Measurements from ENCODE around the gene BLOC1S1. TPM values are rescaled to one million over a fixed set of nuclear protein-coding genes. Genes with fewer than 3 reads are reported as not detected.

Gene BLOC1S1
- total and polyA plus RNA-seq, 9 of the 15 experiments (the other 6 are each of a cell fraction or from before 2014, with no cell fraction given): 75.2 to 161 (median 98.8) TPM

DNA sequence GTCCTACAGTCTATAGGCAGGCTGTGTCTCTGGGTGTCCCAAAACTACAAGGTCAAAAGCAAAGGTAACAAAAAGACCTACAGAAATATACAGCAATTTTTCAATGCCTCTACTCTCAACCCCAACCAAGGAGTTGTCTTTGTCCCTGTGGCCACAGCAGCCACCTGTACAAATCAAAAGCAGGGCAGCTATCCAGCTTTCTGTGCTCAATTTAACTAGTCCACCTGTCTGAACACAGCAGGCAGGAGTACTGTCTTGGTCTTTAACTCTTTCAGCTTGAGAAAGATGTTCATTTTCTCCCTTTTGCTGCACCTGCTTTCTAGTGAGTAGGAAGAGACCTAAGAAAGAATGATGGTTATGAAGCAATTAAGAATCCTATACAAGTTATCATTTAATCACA, 46.8 kb downstream of the BLOC1S1 start:
- H2AFZ ChIP-seq (ENCODE audit: low read depth, low read length): no peak overlapping the region
- H4K20me1 ChIP-seq (replicated peaks; ENCODE audit: control insufficient read depth, insufficient read depth, low read length): no peaks in the 10 kb centered on the region
- no peak overlapping the region for H3K4me3 ChIP-seq
- ChIA-PET POLR2A (interaction anchor here (1.1 kb wide), 2 partner anchors 9 to 18 kb away, joined by 3 to 4 read pairs; no protein-coding TSS in a partner anchor), CTCF (ENCODE audit: low intra/inter-chr PET ratio) (no interaction called here)
- no TSS peak for BruUV-seq (replicated peaks)
- intact Hi-C loops (cut with micrococcal nuclease): no loop called here
- no peak overlapping the region for H3K9ac ChIP-seq (ENCODE audit: insufficient read depth in 1 of 2, low read depth in 2 of 2, low read length in 2 of 2)
- in situ Hi-C loops (cut with MboI): no loop called here
- H3K4me2 ChIP-seq (ENCODE audit: insufficient read depth, low read length): no peak overlapping the region
- no peaks in the 10 kb centered on the region for H3K27me3 ChIP-seq (ENCODE audit: control insufficient read depth in 2 of 2, insufficient read depth in 2 of 2, low read length in 2 of 2)
- FAIRE-seq (no peak), DNase-seq (ENCODE audit: extremely low read depth in 1 of 4, low spot score in 3 of 4) (no peak), ATAC-seq (no peak)
- H3K9me1 ChIP-seq (ENCODE audit: control insufficient read depth, insufficient read depth, low read length): no peaks in the 10 kb centered on the region
- H3K4me1 ChIP-seq (replicated peaks in 1 of 2; ENCODE audit: control insufficient read depth in 2 of 2, insufficient read depth in 2 of 2, low read length in 2 of 2): no peaks in the 10 kb centered on the region; a peak in 1 of 5 replicates
- peaks cover 76% of the 10 kb centered on the region for H3K36me3 ChIP-seq (ENCODE audit: control insufficient read depth, insufficient read depth, low read length)
- TF ChIP-seq ZNF79 (CRISPR knock-in tag; IDR thresholded peaks at IDR 0.05; ENCODE audit: low read depth) (no peak), GABPB2 (CRISPR knock-in tag; conservative IDR thresholded peaks at IDR 0.05) (no peak), ZKSCAN8 (CRISPR knock-in tag; IDR thresholded peaks at IDR 0.05) (no peak), POLR2AphosphoS2 (IDR thresholded peaks at IDR 0.05; ENCODE audit: low read length) (no peak), TAL1 (IDR thresholded peaks at IDR 0.05) (no peak), EGR1 (conservative IDR thresholded peaks at IDR 0.05) (no peak), TAF7 (tag; IDR thresholded peaks at IDR 0.05) (no peak)
- TF ChIP-seq, protein P1, sequence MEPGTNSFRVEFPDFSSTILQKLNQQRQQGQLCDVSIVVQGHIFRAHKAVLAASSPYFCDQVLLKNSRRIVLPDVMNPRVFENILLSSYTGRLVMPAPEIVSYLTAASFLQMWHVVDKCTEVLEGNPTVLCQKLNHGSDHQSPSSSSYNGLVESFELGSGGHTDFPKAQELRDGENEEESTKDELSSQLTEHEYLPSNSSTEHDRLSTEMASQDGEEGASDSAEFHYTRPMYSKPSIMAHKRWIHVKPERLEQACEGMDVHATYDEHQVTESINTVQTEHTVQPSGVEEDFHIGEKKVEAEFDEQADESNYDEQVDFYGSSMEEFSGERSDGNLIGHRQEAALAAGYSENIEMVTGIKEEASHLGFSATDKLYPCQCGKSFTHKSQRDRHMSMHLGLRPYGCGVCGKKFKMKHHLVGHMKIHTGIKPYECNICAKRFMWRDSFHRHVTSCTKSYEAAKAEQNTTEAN (CRISPR knock-in tag; IDR thresholded peaks at IDR 0.05): no peak
- TF ChIP-seq, protein P2, sequence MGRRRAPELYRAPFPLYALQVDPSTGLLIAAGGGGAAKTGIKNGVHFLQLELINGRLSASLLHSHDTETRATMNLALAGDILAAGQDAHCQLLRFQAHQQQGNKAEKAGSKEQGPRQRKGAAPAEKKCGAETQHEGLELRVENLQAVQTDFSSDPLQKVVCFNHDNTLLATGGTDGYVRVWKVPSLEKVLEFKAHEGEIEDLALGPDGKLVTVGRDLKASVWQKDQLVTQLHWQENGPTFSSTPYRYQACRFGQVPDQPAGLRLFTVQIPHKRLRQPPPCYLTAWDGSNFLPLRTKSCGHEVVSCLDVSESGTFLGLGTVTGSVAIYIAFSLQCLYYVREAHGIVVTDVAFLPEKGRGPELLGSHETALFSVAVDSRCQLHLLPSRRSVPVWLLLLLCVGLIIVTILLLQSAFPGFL (CRISPR knock-in tag; IDR thresholded peaks at IDR 0.05): no peak
- TF ChIP-seq, protein P3, sequence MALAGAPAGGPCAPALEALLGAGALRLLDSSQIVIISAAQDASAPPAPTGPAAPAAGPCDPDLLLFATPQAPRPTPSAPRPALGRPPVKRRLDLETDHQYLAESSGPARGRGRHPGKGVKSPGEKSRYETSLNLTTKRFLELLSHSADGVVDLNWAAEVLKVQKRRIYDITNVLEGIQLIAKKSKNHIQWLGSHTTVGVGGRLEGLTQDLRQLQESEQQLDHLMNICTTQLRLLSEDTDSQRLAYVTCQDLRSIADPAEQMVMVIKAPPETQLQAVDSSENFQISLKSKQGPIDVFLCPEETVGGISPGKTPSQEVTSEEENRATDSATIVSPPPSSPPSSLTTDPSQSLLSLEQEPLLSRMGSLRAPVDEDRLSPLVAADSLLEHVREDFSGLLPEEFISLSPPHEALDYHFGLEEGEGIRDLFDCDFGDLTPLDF (CRISPR knock-in tag; IDR thresholded peaks at IDR 0.05): no peak
- TF ChIP-seq, protein P4, sequence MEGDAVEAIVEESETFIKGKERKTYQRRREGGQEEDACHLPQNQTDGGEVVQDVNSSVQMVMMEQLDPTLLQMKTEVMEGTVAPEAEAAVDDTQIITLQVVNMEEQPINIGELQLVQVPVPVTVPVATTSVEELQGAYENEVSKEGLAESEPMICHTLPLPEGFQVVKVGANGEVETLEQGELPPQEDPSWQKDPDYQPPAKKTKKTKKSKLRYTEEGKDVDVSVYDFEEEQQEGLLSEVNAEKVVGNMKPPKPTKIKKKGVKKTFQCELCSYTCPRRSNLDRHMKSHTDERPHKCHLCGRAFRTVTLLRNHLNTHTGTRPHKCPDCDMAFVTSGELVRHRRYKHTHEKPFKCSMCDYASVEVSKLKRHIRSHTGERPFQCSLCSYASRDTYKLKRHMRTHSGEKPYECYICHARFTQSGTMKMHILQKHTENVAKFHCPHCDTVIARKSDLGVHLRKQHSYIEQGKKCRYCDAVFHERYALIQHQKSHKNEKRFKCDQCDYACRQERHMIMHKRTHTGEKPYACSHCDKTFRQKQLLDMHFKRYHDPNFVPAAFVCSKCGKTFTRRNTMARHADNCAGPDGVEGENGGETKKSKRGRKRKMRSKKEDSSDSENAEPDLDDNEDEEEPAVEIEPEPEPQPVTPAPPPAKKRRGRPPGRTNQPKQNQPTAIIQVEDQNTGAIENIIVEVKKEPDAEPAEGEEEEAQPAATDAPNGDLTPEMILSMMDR (IDR thresholded peaks at IDR 0.05 in 2 of 3, conservative IDR thresholded peaks at IDR 0.05 in 1 of 3; ENCODE audit: insufficient read depth in 2 of 3, low read depth in 1 of 3, low read length in 3 of 3): no peak
- H3K9me3 ChIP-seq (replicated peaks; ENCODE audit: control insufficient read depth, insufficient read depth, low read depth, low read length): no peaks in the 10 kb centered on the region; the same call in 1 of the 2 replicates
- peaks cover 4% of the 10 kb centered on the region; the same call in 2 of the 3 replicates for H3K79me2 ChIP-seq (ENCODE audit: control insufficient read depth, insufficient read depth, low read length)
- no peak overlapping the region for H3K27ac ChIP-seq (ENCODE audit: extremely low read depth, low read depth, low read length)
